ENCODE data around the gene CDK5RAP2.

CDK5RAP2 gene

GRCh38 chr9:120366644-120367019 lies 213.3 kb downstream of the CDK5RAP2 start:
- peak overlapping the region; percentile 15 to 86 (median 24) for H3K27ac Mint-ChIP-seq
- peaks cover 13% of the 10 kb centered on the region for H3K9me3 Mint-ChIP-seq
- TF ChIP-seq CTCF (IDR thresholded peaks at IDR 0.05; ENCODE audit: unreplicated experiment in 3 of 3) = no peak
- H3K36me3 Mint-ChIP-seq (ENCODE audit: low read depth) = peaks cover 7% of the 10 kb centered on the region
- H3K4me1 Mint-ChIP-seq = peaks cover 7% of the 10 kb centered on the region
- H3K27me3 Mint-ChIP-seq (ENCODE audit: low read depth) = no peaks in the 10 kb centered on the region
- H3K4me3 Mint-ChIP-seq = no peak overlapping the region

- no peak for TF ChIP-seq CTCF (IDR thresholded peaks at IDR 0.05; ENCODE audit: unreplicated experiment in 3 of 3)
- Mint-ChIP-seq H3K9me3 (peaks cover 13% of the 10 kb centered on the region), H3K27ac (no peak overlapping the region), H3K27me3 (ENCODE audit: low read depth) (no peaks in the 10 kb centered on the region), H3K36me3 (ENCODE audit: low read depth) (peaks cover 7% of the 10 kb centered on the region), H3K4me1 (peaks cover 11% of the 10 kb centered on the region), H3K4me3 (no peak overlapping the region)
Measured at GRCh38 chr9:120365386-120365785, 214.6 kb downstream of the CDK5RAP2 start.

- Mint-ChIP-seq H3K36me3 (ENCODE audit: low read depth) (peaks cover 7% of the 10 kb centered on the region), H3K27ac (no peak overlapping the region)
Measured at GRCh38 chr9:120363697-120364096, 216.3 kb downstream of the CDK5RAP2 start.

GRCh38 chr9:120362446-120362845 lies 217.5 kb downstream of the CDK5RAP2 start:
- Mint-ChIP-seq H3K36me3 (ENCODE audit: low read depth) (peaks cover 7% of the 10 kb centered on the region), H3K4me3 (no peak overlapping the region), H3K27me3 (ENCODE audit: low read depth) (no peaks in the 10 kb centered on the region), H3K9me3 (peaks cover 13% of the 10 kb centered on the region), H3K27ac (no peak overlapping the region), H3K4me1 (peaks cover 13% of the 10 kb centered on the region)
- TF ChIP-seq CTCF (IDR thresholded peaks at IDR 0.05; ENCODE audit: unreplicated experiment in 3 of 3) = no peak

More at GRCh38 chr9:120363697-120364096, 216.3 kb downstream of the CDK5RAP2 start:
- Mint-ChIP-seq H3K27me3 (ENCODE audit: low read depth) (no peaks in the 10 kb centered on the region), H3K4me3 (no peak overlapping the region), H3K4me1 (peaks cover 13% of the 10 kb centered on the region), H3K9me3 (peaks cover 13% of the 10 kb centered on the region)
- TF ChIP-seq CTCF (IDR thresholded peaks at IDR 0.05; ENCODE audit: unreplicated experiment in 3 of 3) = no peak

DNA sequence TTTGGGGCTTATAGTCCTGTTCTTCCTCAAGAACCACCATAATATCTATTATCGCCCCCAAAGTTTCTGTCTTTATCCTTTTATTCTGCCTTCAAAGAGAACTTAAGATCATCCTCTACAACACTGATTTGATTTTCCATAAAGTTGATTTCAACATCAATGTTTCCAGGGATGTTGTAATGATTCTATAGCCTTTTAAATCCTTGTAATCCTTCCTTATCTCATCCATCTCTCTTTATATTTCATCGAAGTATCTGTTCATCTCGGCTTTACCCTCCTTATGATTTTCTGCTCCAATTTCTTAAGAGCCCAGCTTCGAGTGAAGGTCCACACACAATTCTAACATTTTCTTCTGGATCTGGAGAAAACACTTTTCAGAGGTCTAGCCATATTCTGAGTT lies 218.4 kb downstream of the CDK5RAP2 start:
- no peak for TF ChIP-seq CTCF (IDR thresholded peaks at IDR 0.05; ENCODE audit: unreplicated experiment in 3 of 3)
- peaks cover 8% of the 10 kb centered on the region for H3K4me1 Mint-ChIP-seq
- H3K27me3 Mint-ChIP-seq (ENCODE audit: low read depth) = no peaks in the 10 kb centered on the region
- H3K9me3 Mint-ChIP-seq = peaks cover 9% of the 10 kb centered on the region
- no peak overlapping the region for H3K27ac Mint-ChIP-seq
- no peak overlapping the region for H3K4me3 Mint-ChIP-seq
- H3K36me3 Mint-ChIP-seq (ENCODE audit: low read depth) = peaks cover 7% of the 10 kb centered on the region

- no peak overlapping the region for H3K27ac Mint-ChIP-seq
- no peak overlapping the region for H3K4me3 Mint-ChIP-seq
- peaks cover 8% of the 10 kb centered on the region for H3K9me3 Mint-ChIP-seq
- H3K4me1 Mint-ChIP-seq = peaks cover 6% of the 10 kb centered on the region
- TF ChIP-seq CTCF (IDR thresholded peaks at IDR 0.05; ENCODE audit: unreplicated experiment in 3 of 3) = no peak
- peaks cover 7% of the 10 kb centered on the region for H3K36me3 Mint-ChIP-seq (ENCODE audit: low read depth)
- H3K27me3 Mint-ChIP-seq (ENCODE audit: low read depth) = no peaks in the 10 kb centered on the region
Measured at GRCh38 chr9:120360510-120360909, 219.5 kb downstream of the CDK5RAP2 start.

Data from nephron (organoid).